ENCODE measurements around the gene VIPR2. TPM values are rescaled to one million over a fixed set of nuclear protein-coding genes. Genes with fewer than 3 reads are reported as not detected.

VIPR2 gene
- total and polyA plus RNA-seq, 2 of the 13 experiments (the other 11 are each of a cell fraction or from before 2014, with no cell fraction given), result not detected

DNA sequence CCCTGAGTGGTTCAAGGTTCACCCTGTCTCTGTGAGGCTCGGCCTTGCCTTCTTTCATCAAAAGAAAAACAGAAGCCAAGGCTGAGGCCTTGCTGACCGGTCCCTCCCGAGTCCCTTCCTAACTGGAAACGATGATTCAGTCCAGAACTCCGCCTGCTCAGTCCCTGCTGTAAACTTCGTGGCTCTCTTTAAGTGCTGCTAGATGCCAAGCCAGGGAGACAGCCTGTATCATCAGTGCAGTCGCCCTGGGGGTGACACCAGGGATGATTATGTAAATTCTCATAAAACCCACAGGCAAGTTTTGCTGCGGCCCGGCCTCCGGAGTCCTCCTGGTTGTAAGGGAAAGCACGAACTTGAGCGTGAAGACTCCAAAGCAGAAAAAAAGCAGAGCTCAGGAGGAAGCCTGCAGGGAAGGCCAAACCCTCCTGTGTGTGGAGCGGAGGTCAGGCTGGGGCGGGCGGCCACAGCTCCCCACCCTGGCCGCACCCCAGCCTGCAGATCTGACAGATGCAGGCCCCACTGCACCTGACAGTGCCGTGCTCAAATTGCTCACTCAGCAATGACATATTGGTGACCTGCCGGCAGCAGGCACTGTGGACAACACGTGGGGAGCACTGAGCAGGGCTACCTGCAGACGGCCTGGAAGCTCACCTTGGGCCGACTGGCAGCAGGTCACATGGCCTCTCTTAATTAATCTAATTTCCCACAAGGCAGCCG, 164.9 kb downstream of the VIPR2 start:
- H3K4me1 ChIP-seq (ENCODE audit: insufficient read depth, low read length), result peaks cover 36% of the 10 kb centered on the region
- DNase-seq (ENCODE audit: low spot score) (no peak), ATAC-seq (no peak), FAIRE-seq (no peak)
- 44% methylated on average over 11 of the region's 22 CpGs for WGBS (ENCODE audit: low lambda C conversion rate)
- ChIA-PET POLR2A (no interaction called here), CTCF (ENCODE audit: low intra/inter-chr PET ratio, low total read pairs) (no interaction called here)
- BruUV-seq (replicated peaks), result no TSS peak
- H2AFZ ChIP-seq (ENCODE audit: low read length), result no peak overlapping the region
- no peaks in the 10 kb centered on the region for H4K20me1 ChIP-seq (ENCODE audit: insufficient read depth, low read length)
- no peaks in the 10 kb centered on the region for H3K36me3 ChIP-seq (replicated peaks in 1 of 2; ENCODE audit: control insufficient read depth in 1 of 2, insufficient read depth in 2 of 2, low read length in 2 of 2)
- H3K27ac ChIP-seq (ENCODE audit: extremely low read length, insufficient read depth, low read length), result no peak overlapping the region
- H3K79me2 ChIP-seq (ENCODE audit: insufficient read depth, low read length), result no peaks in the 10 kb centered on the region
- peaks cover 16% of the 10 kb centered on the region for H3K9me3 ChIP-seq (ENCODE audit: low read length)
- intact Hi-C loops (cut with micrococcal nuclease; ENCODE audit: unreplicated experiment) (loop anchor here (5.0 kb wide), 2 partner anchors 162 to 197 kb away; no protein-coding TSS in a partner anchor), in situ Hi-C loops (cut with HindIII; ENCODE audit: extremely low pct_ligation_motif_present, low pct_unique_long_range_greater_than_20kb) (loop anchor here (5.0 kb wide), 2 partner anchors 87 to 282 kb away; no protein-coding TSS in a partner anchor)
- no peak overlapping the region for H3K4me3 ChIP-seq (replicated peaks in 1 of 3; ENCODE audit: insufficient read depth in 1 of 3, low read depth in 2 of 3, low read length in 3 of 3)
- H3K9ac ChIP-seq (ENCODE audit: insufficient read depth, low read depth, low read length), result no peak overlapping the region
- peak overlapping the region; percentile 10; the same call in 1 of the 2 replicates for H3K4me2 ChIP-seq (ENCODE audit: low read depth, low read length)
- peaks cover 0 to 5% of the 10 kb centered on the region in 2 experiments; a peak in 1 of 5 replicates for H3K27me3 ChIP-seq (ENCODE audit: control insufficient read depth in 1 of 2, insufficient read depth in 2 of 2, low read length in 2 of 2)
- TF ChIP-seq MAFK (conservative IDR thresholded peaks at IDR 0.05 in 1 of 2, IDR thresholded peaks at IDR 0.05 in 1 of 2; ENCODE audit: low read length in 2 of 2), result peak; percentile 49 to 53; a peak in 3 of 4 replicates
- TF ChIP-seq HMGA1 (CRISPR knock-in tag; conservative IDR thresholded peaks at IDR 0.05), result no peak
- no peak for TF ChIP-seq ZNF282 (IDR thresholded peaks at IDR 0.05; ENCODE audit: partially characterized antibody)
- TF ChIP-seq KDM1A (CRISPR knock-in tag; IDR thresholded peaks at IDR 0.05), result no peak
- TF ChIP-seq SNRNP70 (IDR thresholded peaks at IDR 0.05; ENCODE audit: low read depth, low read length), result no peak
- TF ChIP-seq ZNF615 (CRISPR knock-in tag; IDR thresholded peaks at IDR 0.05; ENCODE audit: borderline replicate concordance), result no peak
- TF ChIP-seq JARID2 (CRISPR knock-in tag; IDR thresholded peaks at IDR 0.05; ENCODE audit: insufficient replicate concordance), result no peak
- TF ChIP-seq ZC3H4 (CRISPR knock-in tag; IDR thresholded peaks at IDR 0.05; ENCODE audit: borderline replicate concordance), result no peak
- no peak for TF ChIP-seq ZFP37 (CRISPR knock-in tag; IDR thresholded peaks at IDR 0.05; ENCODE audit: borderline replicate concordance)
- TF ChIP-seq ZNF430 (CRISPR knock-in tag; IDR thresholded peaks at IDR 0.05), result no peak
- TF ChIP-seq, protein P1, sequence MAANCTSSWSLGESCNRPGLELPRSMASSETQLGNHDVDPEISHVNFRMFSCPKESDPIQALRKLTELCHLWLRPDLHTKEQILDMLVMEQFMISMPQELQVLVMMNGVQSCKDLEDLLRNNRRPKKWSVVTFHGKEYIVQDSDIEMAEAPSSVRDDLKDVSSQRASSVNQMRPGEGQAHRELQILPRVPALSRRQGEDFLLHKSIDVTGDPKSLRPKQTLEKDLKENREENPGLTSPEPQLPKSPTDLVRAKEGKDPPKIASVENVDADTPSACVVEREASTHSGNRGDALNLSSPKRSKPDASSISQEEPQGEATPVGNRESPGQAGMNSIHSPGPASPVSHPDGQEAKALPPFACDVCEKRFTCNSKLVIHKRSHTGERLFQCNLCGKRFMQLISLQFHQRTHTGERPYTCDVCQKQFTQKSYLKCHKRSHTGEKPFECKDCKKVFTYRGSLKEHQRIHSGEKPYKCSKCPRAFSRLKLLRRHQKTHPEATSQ (CRISPR knock-in tag; IDR thresholded peaks at IDR 0.05; ENCODE audit: borderline replicate concordance), result no peak
- no peak for TF ChIP-seq AHR (CRISPR knock-in tag; IDR thresholded peaks at IDR 0.05)
- no peak for TF ChIP-seq SP1 (IDR thresholded peaks at IDR 0.05)
- TF ChIP-seq SP1 (CRISPR knock-in tag; IDR thresholded peaks at IDR 0.05), result no peak
- TF ChIP-seq, protein P2, sequence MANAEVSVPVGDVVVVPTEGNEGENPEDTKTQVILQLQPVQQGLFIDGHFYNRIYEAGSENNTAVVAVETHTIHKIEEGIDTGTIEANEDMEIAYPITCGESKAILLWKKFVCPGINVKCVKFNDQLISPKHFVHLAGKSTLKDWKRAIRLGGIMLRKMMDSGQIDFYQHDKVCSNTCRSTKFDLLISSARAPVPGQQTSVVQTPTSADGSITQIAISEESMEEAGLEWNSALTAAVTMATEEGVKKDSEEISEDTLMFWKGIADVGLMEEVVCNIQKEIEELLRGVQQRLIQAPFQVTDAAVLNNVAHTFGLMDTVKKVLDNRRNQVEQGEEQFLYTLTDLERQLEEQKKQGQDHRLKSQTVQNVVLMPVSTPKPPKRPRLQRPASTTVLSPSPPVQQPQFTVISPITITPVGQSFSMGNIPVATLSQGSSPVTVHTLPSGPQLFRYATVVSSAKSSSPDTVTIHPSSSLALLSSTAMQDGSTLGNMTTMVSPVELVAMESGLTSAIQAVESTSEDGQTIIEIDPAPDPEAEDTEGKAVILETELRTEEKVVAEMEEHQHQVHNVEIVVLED (CRISPR knock-in tag; IDR thresholded peaks at IDR 0.05; ENCODE audit: borderline replicate concordance), result no peak
- no peak for TF ChIP-seq MBNL3 (CRISPR knock-in tag; conservative IDR thresholded peaks at IDR 0.05)
- TF ChIP-seq, protein P3, sequence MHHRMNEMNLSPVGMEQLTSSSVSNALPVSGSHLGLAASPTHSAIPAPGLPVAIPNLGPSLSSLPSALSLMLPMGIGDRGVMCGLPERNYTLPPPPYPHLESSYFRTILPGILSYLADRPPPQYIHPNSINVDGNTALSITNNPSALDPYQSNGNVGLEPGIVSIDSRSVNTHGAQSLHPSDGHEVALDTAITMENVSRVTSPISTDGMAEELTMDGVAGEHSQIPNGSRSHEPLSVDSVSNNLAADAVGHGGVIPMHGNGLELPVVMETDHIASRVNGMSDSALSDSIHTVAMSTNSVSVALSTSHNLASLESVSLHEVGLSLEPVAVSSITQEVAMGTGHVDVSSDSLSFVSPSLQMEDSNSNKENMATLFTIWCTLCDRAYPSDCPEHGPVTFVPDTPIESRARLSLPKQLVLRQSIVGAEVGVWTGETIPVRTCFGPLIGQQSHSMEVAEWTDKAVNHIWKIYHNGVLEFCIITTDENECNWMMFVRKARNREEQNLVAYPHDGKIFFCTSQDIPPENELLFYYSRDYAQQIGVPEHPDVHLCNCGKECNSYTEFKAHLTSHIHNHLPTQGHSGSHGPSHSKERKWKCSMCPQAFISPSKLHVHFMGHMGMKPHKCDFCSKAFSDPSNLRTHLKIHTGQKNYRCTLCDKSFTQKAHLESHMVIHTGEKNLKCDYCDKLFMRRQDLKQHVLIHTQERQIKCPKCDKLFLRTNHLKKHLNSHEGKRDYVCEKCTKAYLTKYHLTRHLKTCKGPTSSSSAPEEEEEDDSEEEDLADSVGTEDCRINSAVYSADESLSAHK (CRISPR knock-in tag; IDR thresholded peaks at IDR 0.05; ENCODE audit: borderline replicate concordance), result no peak
- TF ChIP-seq MIXL1 (CRISPR knock-in tag; IDR thresholded peaks at IDR 0.05), result no peak
- TF ChIP-seq NFE2L2 (IDR thresholded peaks at IDR 0.05; ENCODE audit: low read length), result no peak
